ENCODE results near the gene PPFIA1.

DNA sequence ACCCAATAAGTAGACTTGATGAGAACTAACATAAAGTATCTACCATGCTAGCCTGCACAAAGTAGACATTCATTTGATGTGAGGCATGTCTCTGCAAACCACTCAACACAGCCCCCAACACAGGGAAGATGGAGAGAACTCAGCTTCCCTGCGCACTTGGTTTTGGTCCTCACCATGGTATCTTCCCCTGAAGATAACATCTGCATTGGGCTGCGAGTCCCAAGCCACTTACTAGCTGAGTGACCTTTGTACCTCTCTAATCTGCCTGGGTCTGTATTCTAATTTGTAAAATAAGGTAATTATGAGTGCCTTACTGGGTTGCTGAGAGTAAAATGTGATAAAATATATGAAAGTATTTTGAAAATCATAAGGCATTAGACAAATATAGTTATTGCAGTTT lies 30.7 kb downstream of the PPFIA1 start:
- TF ChIP-seq, protein P1, sequence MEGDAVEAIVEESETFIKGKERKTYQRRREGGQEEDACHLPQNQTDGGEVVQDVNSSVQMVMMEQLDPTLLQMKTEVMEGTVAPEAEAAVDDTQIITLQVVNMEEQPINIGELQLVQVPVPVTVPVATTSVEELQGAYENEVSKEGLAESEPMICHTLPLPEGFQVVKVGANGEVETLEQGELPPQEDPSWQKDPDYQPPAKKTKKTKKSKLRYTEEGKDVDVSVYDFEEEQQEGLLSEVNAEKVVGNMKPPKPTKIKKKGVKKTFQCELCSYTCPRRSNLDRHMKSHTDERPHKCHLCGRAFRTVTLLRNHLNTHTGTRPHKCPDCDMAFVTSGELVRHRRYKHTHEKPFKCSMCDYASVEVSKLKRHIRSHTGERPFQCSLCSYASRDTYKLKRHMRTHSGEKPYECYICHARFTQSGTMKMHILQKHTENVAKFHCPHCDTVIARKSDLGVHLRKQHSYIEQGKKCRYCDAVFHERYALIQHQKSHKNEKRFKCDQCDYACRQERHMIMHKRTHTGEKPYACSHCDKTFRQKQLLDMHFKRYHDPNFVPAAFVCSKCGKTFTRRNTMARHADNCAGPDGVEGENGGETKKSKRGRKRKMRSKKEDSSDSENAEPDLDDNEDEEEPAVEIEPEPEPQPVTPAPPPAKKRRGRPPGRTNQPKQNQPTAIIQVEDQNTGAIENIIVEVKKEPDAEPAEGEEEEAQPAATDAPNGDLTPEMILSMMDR (conservative IDR thresholded peaks at IDR 0.05; ENCODE audit: low read length) = no peak
- TF ChIP-seq EZH2phosphoT487 (IDR thresholded peaks at IDR 0.05; ENCODE audit: borderline replicate concordance, low read depth, low read length) = no peak
